Effector memory CD4-positive, alpha-beta T cell (primary cell): ENCODE results near the gene EGF.
"Not testable (repeated sequence)": the region's sequence is repeated elsewhere in the genome, so short reads cannot be mapped to it uniquely, and the experiment has no call there.

Source experiments
- DNase-seq, 3 donors: peaks; one replicate each; pipeline ENCODE4 v3.0.0-alpha.2; 2020
- H3K27ac ChIP-seq: 2 replicates; pipeline ENCODE4 v1.7.0; 2013; ENCODE audit warnings: mild to moderate bottlenecking, low read length, moderate library complexity; ENCODE audit not compliant: insufficient read depth, poor library complexity, severe bottlenecking
- H3K27me3 ChIP-seq: replicated peaks from 2 replicates; pipeline ENCODE4 v1.7.0; 2013; ENCODE audit warnings: mild to moderate bottlenecking, low read length; ENCODE audit not compliant: insufficient read depth, control insufficient read depth, poor library complexity, severe bottlenecking
- H3K36me3 ChIP-seq: 2 replicates; pipeline ENCODE4 v1.7.0; 2013; ENCODE audit warnings: mild to moderate bottlenecking, low read length, moderate library complexity; ENCODE audit not compliant: control insufficient read depth, insufficient read depth
- H3K4me1 ChIP-seq: 2 replicates; pipeline ENCODE4 v1.7.0; 2013; ENCODE audit warnings: low read length, mild to moderate bottlenecking; ENCODE audit not compliant: control insufficient read depth, insufficient read depth, poor library complexity, severe bottlenecking
- H3K4me3 ChIP-seq: 2 replicates; pipeline ENCODE4 v1.7.0; 2013; ENCODE audit warnings: low read length, low read depth, mild to moderate bottlenecking; ENCODE audit not compliant: insufficient read depth, poor library complexity, severe bottlenecking
- H3K9me3 ChIP-seq: 2 replicates; pipeline ENCODE4 v1.7.0; 2013; ENCODE audit warnings: mild to moderate bottlenecking, low read length, moderate library complexity; ENCODE audit not compliant: control insufficient read depth

The EGF gene

DNA sequence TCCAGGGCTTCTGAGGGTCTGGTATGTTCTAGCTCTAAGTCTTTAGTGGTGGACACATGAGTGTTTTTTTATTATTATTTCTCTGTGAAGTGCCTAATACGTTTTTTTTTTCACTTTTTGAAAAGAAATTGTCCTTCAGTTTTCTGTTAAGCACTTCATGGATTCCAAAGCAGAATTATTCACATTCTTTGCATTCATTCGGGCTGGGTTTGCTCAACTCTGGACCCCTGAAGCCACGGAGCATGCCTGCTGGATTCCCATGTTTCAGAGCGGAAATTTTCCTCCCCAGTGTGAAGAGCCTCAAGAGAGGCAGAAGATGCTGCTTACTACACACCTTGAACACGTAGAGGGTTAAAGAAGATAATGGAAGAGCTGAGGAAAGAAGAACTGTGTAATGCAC is 107.5 kb downstream of the EGF start:
- Histone ChIP-seq H3K4me3 (no peak overlapping the region), H3K27me3 (no peaks in the 10 kb centered on the region), H3K27ac (no peak overlapping the region), H3K4me1 (no peaks in the 10 kb centered on the region), H3K36me3 (no peaks in the 10 kb centered on the region), H3K9me3 (no peaks in the 10 kb centered on the region)
- no peak for DNase-seq

DNA sequence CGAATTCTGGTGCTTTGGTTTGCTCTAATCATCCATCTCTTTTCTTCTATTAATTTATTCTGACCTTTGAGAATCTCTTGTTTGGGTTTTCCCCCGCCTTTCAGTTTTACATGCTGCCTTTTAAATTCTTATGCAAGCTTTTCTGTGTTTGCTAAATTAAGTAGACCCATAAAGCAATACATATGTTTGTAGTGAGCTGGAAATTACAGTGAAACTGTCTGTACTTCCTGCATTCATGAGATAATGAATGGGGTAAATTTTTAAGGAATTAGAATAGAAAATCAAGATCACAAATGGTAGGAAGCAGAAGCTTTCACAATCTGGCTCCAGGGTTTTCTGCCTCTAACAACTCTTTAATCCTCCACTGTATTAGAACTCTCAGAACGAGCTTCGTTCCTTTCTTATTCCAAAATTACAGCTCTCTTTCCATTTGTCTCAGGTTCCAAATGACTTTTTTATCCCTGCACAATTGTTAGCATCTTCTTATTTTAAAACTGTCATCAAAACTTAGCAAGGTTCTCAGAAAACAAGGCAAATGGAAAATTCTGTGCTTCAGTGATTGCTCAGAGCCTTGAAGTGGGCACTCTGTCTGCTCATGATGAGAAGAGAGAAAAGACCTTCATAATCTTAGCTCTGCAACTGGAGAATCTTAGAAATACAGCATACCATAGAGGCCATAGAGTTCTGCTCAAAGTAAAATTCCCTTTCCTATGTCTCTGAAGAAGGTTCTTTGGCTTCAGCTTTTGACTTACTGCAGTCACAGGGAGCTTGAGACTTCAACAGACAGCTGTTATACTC is 108.2 kb downstream of the EGF start:
- Histone ChIP-seq H3K27ac (no peak overlapping the region), H3K4me3 (no peak overlapping the region), H3K27me3 (no peaks in the 10 kb centered on the region), H3K9me3 (no peaks in the 10 kb centered on the region), H3K36me3 (no peaks in the 10 kb centered on the region), H3K4me1 (no peaks in the 10 kb centered on the region)
- DNase-seq = no peak

GRCh38 chr4:110022457-110022856 is 109.8 kb downstream of the EGF start:
- Histone ChIP-seq H3K27me3 (no peaks in the 10 kb centered on the region), H3K4me3 (no peak overlapping the region), H3K4me1 (no peaks in the 10 kb centered on the region)

GRCh38 chr4:110025056-110025455 is 112.4 kb downstream of the EGF start:
- no peaks in the 10 kb centered on the region for H3K9me3 ChIP-seq

More at GRCh38 chr4:110022457-110022856, 109.8 kb downstream of the EGF start:
- no peak for DNase-seq
- H3K9me3 ChIP-seq = no peaks in the 10 kb centered on the region
- no peak overlapping the region for H3K27ac ChIP-seq
- no peaks in the 10 kb centered on the region for H3K36me3 ChIP-seq

GRCh38 chr4:110025718-110026117 is 113.0 kb downstream of the EGF start:
- DNase-seq = no peak
- Histone ChIP-seq H3K9me3 (no peaks in the 10 kb centered on the region), H3K4me1 (no peaks in the 10 kb centered on the region), H3K27ac (no peak overlapping the region), H3K36me3 (no peaks in the 10 kb centered on the region), H3K4me3 (no peak overlapping the region), H3K27me3 (no peaks in the 10 kb centered on the region)

More at GRCh38 chr4:110025056-110025455, 112.4 kb downstream of the EGF start:
- Histone ChIP-seq H3K36me3 (no peaks in the 10 kb centered on the region), H3K27me3 (no peaks in the 10 kb centered on the region), H3K27ac (no peak overlapping the region), H3K4me1 (no peaks in the 10 kb centered on the region), H3K4me3 (no peak overlapping the region)
- no peak for DNase-seq

- H3K4me1 ChIP-seq = no peaks in the 10 kb centered on the region
- H3K27me3 ChIP-seq = peaks cover 3% of the 10 kb centered on the region
- H3K4me3 ChIP-seq = no peak overlapping the region
- no peak for DNase-seq
- H3K9me3 ChIP-seq = no peaks in the 10 kb centered on the region
- no peaks in the 10 kb centered on the region for H3K36me3 ChIP-seq
- no peak overlapping the region for H3K27ac ChIP-seq
These were observed 119.9 kb downstream of the EGF start for GRCh38 chr4:110032603-110033002.

- H3K4me3 ChIP-seq = no peak overlapping the region
- no peaks in the 10 kb centered on the region for H3K9me3 ChIP-seq
- no peak overlapping the region for H3K27ac ChIP-seq
- no peaks in the 10 kb centered on the region for H3K4me1 ChIP-seq
- no peak for DNase-seq
- H3K27me3 ChIP-seq = peaks cover 3% of the 10 kb centered on the region
- no peaks in the 10 kb centered on the region for H3K36me3 ChIP-seq
These were observed 120.8 kb downstream of the EGF start for GRCh38 chr4:110033355-110034025.

DNA sequence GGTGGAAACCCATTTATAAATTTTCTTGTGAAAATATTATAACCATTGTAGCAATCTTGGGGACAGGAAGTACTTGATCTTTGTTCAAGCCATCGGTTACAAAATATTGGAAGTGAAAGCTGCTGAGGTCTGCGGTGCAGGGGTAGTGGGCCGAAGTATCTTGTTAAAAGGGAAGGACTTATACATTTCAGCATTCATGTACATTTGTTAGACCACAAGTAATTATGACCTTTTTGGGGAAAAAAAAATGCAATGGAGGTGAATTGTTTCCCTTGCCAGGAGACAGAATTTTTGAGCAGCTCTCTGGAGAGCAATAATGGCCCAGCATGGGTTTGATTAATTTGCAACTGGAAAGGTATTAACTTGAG is 121.3 kb downstream of the EGF start:
- peaks cover 3% of the 10 kb centered on the region for H3K27me3 ChIP-seq
- H3K4me1 ChIP-seq = no peaks in the 10 kb centered on the region
- no peak overlapping the region for H3K27ac ChIP-seq
- no peak overlapping the region for H3K4me3 ChIP-seq
- no peak for DNase-seq
- no peaks in the 10 kb centered on the region for H3K36me3 ChIP-seq
- H3K9me3 ChIP-seq = no peaks in the 10 kb centered on the region

GRCh38 chr4:110039164-110039563 is 126.5 kb downstream of the EGF start:
- not testable (repeated sequence) for H3K27me3 ChIP-seq, H3K4me1 ChIP-seq, H3K4me3 ChIP-seq, H3K9me3 ChIP-seq, H3K27ac ChIP-seq, DNase-seq, H3K36me3 ChIP-seq

- Histone ChIP-seq H3K27me3 (no peaks in the 10 kb centered on the region), H3K4me3 (no peak overlapping the region)
These were observed 129.1 kb downstream of the EGF start for GRCh38 chr4:110041735-110042134.

More at GRCh38 chr4:110041735-110042134, 129.1 kb downstream of the EGF start:
- H3K27ac ChIP-seq = no peak overlapping the region
- H3K4me1 ChIP-seq = no peaks in the 10 kb centered on the region
- no peaks in the 10 kb centered on the region for H3K9me3 ChIP-seq
- DNase-seq = no peak
- H3K36me3 ChIP-seq = no peaks in the 10 kb centered on the region
